SH-SY5Y (cell line): ENCODE measurements around the gene DLK1.

Experiments
- GATA2 ChIP-seq: IDR thresholded peaks from 2 replicates; pipeline ENCODE4 v1.6.1; 2011; ENCODE audit warnings: mild to moderate bottlenecking, low read depth, low read length
- GATA3 ChIP-seq: IDR thresholded peaks from 2 replicates; pipeline ENCODE4 v1.6.1; 2011; ENCODE audit warnings: low read depth, mild to moderate bottlenecking, low read length, moderate library complexity

DLK1 gene

GRCh38 chr14:100715332-100715731, 11.4 kb upstream of the DLK1 start:
- TF ChIP-seq GATA2, result no peak
- no peak for TF ChIP-seq GATA3

- TF ChIP-seq GATA3 (no peak), GATA2 (no peak)
Measured at GRCh38 chr14:100715803-100716202, 10.9 kb upstream of the DLK1 start.

GRCh38 chr14:100717386-100717785, 9.3 kb upstream of the DLK1 start:
- TF ChIP-seq GATA2, result no peak
- TF ChIP-seq GATA3, result no peak

GRCh38 chr14:100719976-100720520, 6.6 kb upstream of the DLK1 start:
- TF ChIP-seq GATA2, result no peak
- TF ChIP-seq GATA3, result no peak

GRCh38 chr14:100721568-100721967, 5.1 kb upstream of the DLK1 start:
- no peak for TF ChIP-seq GATA2
- no peak for TF ChIP-seq GATA3

- TF ChIP-seq GATA2 (no peak), GATA3 (no peak)
Measured at GRCh38 chr14:100722367-100722766, 4.3 kb upstream of the DLK1 start.

GRCh38 chr14:100723135-100723829, 3.4 kb upstream of the DLK1 start:
- TF ChIP-seq GATA2 (no peak), GATA3 (no peak)

- TF ChIP-seq GATA3 (no peak), GATA2 (no peak)
Measured at GRCh38 chr14:100723830-100724437, 2.8 kb upstream of the DLK1 start.

- TF ChIP-seq GATA3 (no peak), GATA2 (no peak)
Measured at GRCh38 chr14:100724536-100724935, 2.2 kb upstream of the DLK1 start.

GRCh38 chr14:100725587-100726387, 905 bp upstream of the DLK1 start:
- TF ChIP-seq GATA2 (no peak), GATA3 (no peak)

- TF ChIP-seq GATA3, result no peak
- TF ChIP-seq GATA2, result no peak
Measured at GRCh38 chr14:100727086-100727872, 587 bp downstream of the DLK1 start.

GRCh38 chr14:100727873-100728240, 1.2 kb downstream of the DLK1 start:
- no peak for TF ChIP-seq GATA2
- TF ChIP-seq GATA3, result no peak

- TF ChIP-seq GATA3 (no peak), GATA2 (no peak)
Measured at GRCh38 chr14:100728962-100729361, 2.3 kb downstream of the DLK1 start.

- TF ChIP-seq GATA2 (peak; percentile 36; the same call in 1 of the 2 replicates), GATA3 (no peak)
Measured at GRCh38 chr14:100729982-100730381, 3.3 kb downstream of the DLK1 start.

- TF ChIP-seq GATA2, result no peak
- TF ChIP-seq GATA3, result no peak
Measured at GRCh38 chr14:100730581-100730980, 3.9 kb downstream of the DLK1 start.
